Vagina (tissue), 2 donors: ENCODE measurements around the gene SPACA9. TPM values are rescaled to one million over a fixed set of nuclear protein-coding genes. Genes with fewer than 3 reads are reported as not detected.

Experiments used
- DNase-seq, 2 donors: peaks; one replicate each; pipeline ENCODE4 v3.0.0-alpha.2; 2017; ENCODE audit errors: extremely low spot score in 2 of 2
- H3K27ac ChIP-seq: fragments of 200-600 bp; sonication (generic); one replicate; pipeline ENCODE4 v1.5.1; 2019
- H3K27me3 ChIP-seq: fragments of 200-600 bp; sonication (generic); one replicate; pipeline ENCODE4 v1.5.1; 2019
- H3K36me3 ChIP-seq, 2 donors: fragments of 200-600 bp; sonication (generic); one replicate each; pipeline ENCODE4 v1.5.1; 2017 to 2019
- H3K4me1 ChIP-seq: fragments of 200-600 bp; sonication (generic); one replicate; pipeline ENCODE4 v1.5.1; 2019
- H3K4me3 ChIP-seq, 2 donors: fragments of 200-600 bp; sonication (generic); 1 replicate in 1 of 2; 2 replicates in 1 of 2; pipeline ENCODE4 v1.5.1; 2016 to 2019
- H3K9me3 ChIP-seq: fragments of 200-600 bp; sonication (generic); one replicate; pipeline ENCODE4 v1.5.1; 2019
- CTCF ChIP-seq, 3 experiments: fragments of 450-650 bp in 2 of 3; fragments of 200-600 bp in 1 of 3; sonication (generic) in 1 of 3; IDR thresholded peaks; one replicate each; pipeline ENCODE4 v1.5.1; 2017 to 2019; ENCODE audit warnings: antibody characterized with exemption in 3 of 3, mild to moderate bottlenecking in 2 of 3, moderate library complexity in 2 of 3
- POLR2A ChIP-seq, 2 donors: fragments of 450-650 bp; IDR thresholded peaks; one replicate each; pipeline ENCODE4 v1.6.1; 2017; ENCODE audit warnings: antibody characterized with exemption in 2 of 2, mild to moderate bottlenecking in 2 of 2, moderate library complexity in 2 of 2
- POLR2AphosphoS5 ChIP-seq, 2 donors: sonication (generic); formaldehyde crosslinking; IDR thresholded peaks; one replicate each; pipeline ENCODE4 v1.9.0; 2017; ENCODE audit warnings: antibody characterized with exemption in 2 of 2, mild to moderate bottlenecking in 2 of 2, low read depth in 1 of 2; ENCODE audit not compliant: insufficient read depth in 1 of 2
- intact Hi-C: fragments of 100-400 bp; cut with DNase I; formaldehyde crosslinking; loops from one replicate; pipeline ENCODE4 v1.15.1; 2023
- total RNA-seq: library from RNA; depleted of rRNA; stranded (reverse); fragments of >200 nt; gene quantifications from one replicate; pipeline ENCODE4 v1.2.3, GENCODE V29; 2016

Gene SPACA9
- total RNA-seq, 1 donor from 2014 or later = 2.7 TPM

- Histone ChIP-seq H3K27ac (no peak overlapping the region), H3K4me1 (no peaks in the 10 kb centered on the region), H3K9me3 (no peaks in the 10 kb centered on the region), H3K4me3 (no peak overlapping the region), H3K36me3 (peaks cover 0 to 14% of the 10 kb centered on the region in 2 donors), H3K27me3 (no peaks in the 10 kb centered on the region)
- no peak for DNase-seq
- intact Hi-C loops = no loop called here
- TF ChIP-seq CTCF (IDR thresholded peaks at IDR 0.05) (no peak), POLR2AphosphoS5 (IDR thresholded peaks at IDR 0.05; ENCODE audit: insufficient read depth in 1 of 2, low read depth in 1 of 2) (no peak), POLR2A (IDR thresholded peaks at IDR 0.05) (no peak)
These were observed 8.8 kb downstream of the SPACA9 start for GRCh38 chr9:132887181-132888120.

- no peaks in the 10 kb centered on the region for H3K4me1 ChIP-seq
- H3K9me3 ChIP-seq = no peaks in the 10 kb centered on the region
- H3K27ac ChIP-seq = no peak overlapping the region
- no peak for TF ChIP-seq POLR2A (IDR thresholded peaks at IDR 0.05)
- TF ChIP-seq CTCF (IDR thresholded peaks at IDR 0.05) = no peak
- no peak for TF ChIP-seq POLR2AphosphoS5 (IDR thresholded peaks at IDR 0.05; ENCODE audit: insufficient read depth in 1 of 2, low read depth in 1 of 2)
- no peak for DNase-seq
- intact Hi-C loops = no loop called here
- no peak overlapping the region for H3K4me3 ChIP-seq
- peaks cover 0 to 20% of the 10 kb centered on the region in 2 donors for H3K36me3 ChIP-seq
- H3K27me3 ChIP-seq = no peaks in the 10 kb centered on the region
These were observed 9.5 kb downstream of the SPACA9 start for GRCh38 chr9:132888151-132888550.

GRCh38 chr9:132892400-132892799 lies 13.7 kb downstream of the SPACA9 start:
- intact Hi-C loops = no loop called here

GRCh38 chr9:132894346-132894745 lies 15.6 kb downstream of the SPACA9 start:
- Histone ChIP-seq H3K9me3 (no peaks in the 10 kb centered on the region), H3K27ac (no peak overlapping the region), H3K4me3 (no peak overlapping the region), H3K4me1 (peaks cover 21% of the 10 kb centered on the region), H3K36me3 (peaks cover 0 to 56% of the 10 kb centered on the region in 2 donors), H3K27me3 (no peaks in the 10 kb centered on the region)
- TF ChIP-seq CTCF (IDR thresholded peaks at IDR 0.05) (no peak), POLR2AphosphoS5 (IDR thresholded peaks at IDR 0.05; ENCODE audit: insufficient read depth in 1 of 2, low read depth in 1 of 2) (peak in 1 of 2 donors; percentile 58)
- no peak for DNase-seq
- intact Hi-C loops = no loop called here

More at GRCh38 chr9:132892400-132892799, 13.7 kb downstream of the SPACA9 start:
- TF ChIP-seq POLR2A (IDR thresholded peaks at IDR 0.05) (no peak), CTCF (IDR thresholded peaks at IDR 0.05) (no peak), POLR2AphosphoS5 (IDR thresholded peaks at IDR 0.05; ENCODE audit: insufficient read depth in 1 of 2, low read depth in 1 of 2) (no peak)
- no peak overlapping the region for H3K4me3 ChIP-seq
- H3K36me3 ChIP-seq = peaks cover 0 to 52% of the 10 kb centered on the region in 2 donors
- DNase-seq = no peak
- peaks cover 21% of the 10 kb centered on the region for H3K4me1 ChIP-seq
- no peaks in the 10 kb centered on the region for H3K27me3 ChIP-seq
- H3K27ac ChIP-seq = no peak overlapping the region
- no peaks in the 10 kb centered on the region for H3K9me3 ChIP-seq
